SKM-1 treated with dmso at 0.1 percent for 144 hours (cell line): ENCODE data around the gene PRKCG.

Source experiments
- DNase-seq: peaks from one replicate; lab custom pipeline; 2025; ENCODE audit not compliant: unreplicated experiment; lab: John Stamatoyannopoulos, UW

PRKCG gene

GRCh38 chr19:53871454-53871853 is 10.5 kb upstream of the PRKCG start:
- DNase-seq = peak; percentile 37

- no peak for DNase-seq
Measured at GRCh38 chr19:53872762-53873161, 9.2 kb upstream of the PRKCG start.

- DNase-seq = no peak
Measured at GRCh38 chr19:53873773-53874605, 8.0 kb upstream of the PRKCG start.

GRCh38 chr19:53874606-53874990 is 7.4 kb upstream of the PRKCG start:
- DNase-seq = no peak

GRCh38 chr19:53875602-53876325 is 6.2 kb upstream of the PRKCG start:
- no peak for DNase-seq

GRCh38 chr19:53876651-53877224 is 5.3 kb upstream of the PRKCG start:
- no peak for DNase-seq

GRCh38 chr19:53877361-53877766 is 4.6 kb upstream of the PRKCG start:
- DNase-seq = no peak

GRCh38 chr19:53878776-53879139 is 3.2 kb upstream of the PRKCG start:
- no peak for DNase-seq

- DNase-seq = no peak
Measured at GRCh38 chr19:53879140-53880081, 2.6 kb upstream of the PRKCG start.

GRCh38 chr19:53880711-53881481 is 1.1 kb upstream of the PRKCG start:
- no peak for DNase-seq

- no peak for DNase-seq
Measured at GRCh38 chr19:53882391-53883050, 524 bp downstream of the PRKCG start.

GRCh38 chr19:53883231-53883661 is 1.2 kb downstream of the PRKCG start:
- DNase-seq = no peak

- DNase-seq = no peak
Measured at GRCh38 chr19:53883741-53884140, 1.7 kb downstream of the PRKCG start.

GRCh38 chr19:53884256-53884655 is 2.3 kb downstream of the PRKCG start:
- DNase-seq = no peak

GRCh38 chr19:53885036-53885435 is 3.0 kb downstream of the PRKCG start:
- no peak for DNase-seq

- DNase-seq = no peak
Measured at GRCh38 chr19:53892301-53892980, 10.4 kb downstream of the PRKCG start.

GRCh38 chr19:53892981-53893325 is 11.0 kb downstream of the PRKCG start:
- DNase-seq = no peak

GRCh38 chr19:53894707-53895106 is 12.7 kb downstream of the PRKCG start:
- no peak for DNase-seq

GRCh38 chr19:53896682-53897081 is 14.7 kb downstream of the PRKCG start:
- no peak for DNase-seq
